ENCODE measurements around the gene CASP3.
"Not testable (repeated sequence)": the region's sequence is repeated elsewhere in the genome, so short reads cannot be mapped to it uniquely, and the experiment has no call there.

CASP3 gene

DNA sequence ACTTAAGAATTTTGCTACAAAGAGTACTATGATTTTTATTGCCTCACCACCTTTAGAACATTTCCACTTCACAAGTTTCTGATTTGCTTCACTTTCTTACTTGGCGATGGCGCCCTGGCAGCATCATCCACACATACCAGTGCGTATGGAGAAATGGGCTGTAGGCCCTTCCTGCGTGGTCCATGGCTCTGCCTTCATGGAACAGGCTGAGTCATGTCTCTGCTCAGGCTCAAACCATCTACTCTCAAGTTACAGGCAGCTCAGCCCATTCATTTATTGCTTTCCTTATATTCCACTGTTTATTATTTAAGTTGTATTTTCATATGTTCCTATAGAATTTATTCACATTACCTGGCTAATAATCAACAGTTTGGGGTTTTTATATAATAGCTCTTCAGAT lies 21.1 kb downstream of the CASP3 start:
- DNase-seq = no peak

DNA sequence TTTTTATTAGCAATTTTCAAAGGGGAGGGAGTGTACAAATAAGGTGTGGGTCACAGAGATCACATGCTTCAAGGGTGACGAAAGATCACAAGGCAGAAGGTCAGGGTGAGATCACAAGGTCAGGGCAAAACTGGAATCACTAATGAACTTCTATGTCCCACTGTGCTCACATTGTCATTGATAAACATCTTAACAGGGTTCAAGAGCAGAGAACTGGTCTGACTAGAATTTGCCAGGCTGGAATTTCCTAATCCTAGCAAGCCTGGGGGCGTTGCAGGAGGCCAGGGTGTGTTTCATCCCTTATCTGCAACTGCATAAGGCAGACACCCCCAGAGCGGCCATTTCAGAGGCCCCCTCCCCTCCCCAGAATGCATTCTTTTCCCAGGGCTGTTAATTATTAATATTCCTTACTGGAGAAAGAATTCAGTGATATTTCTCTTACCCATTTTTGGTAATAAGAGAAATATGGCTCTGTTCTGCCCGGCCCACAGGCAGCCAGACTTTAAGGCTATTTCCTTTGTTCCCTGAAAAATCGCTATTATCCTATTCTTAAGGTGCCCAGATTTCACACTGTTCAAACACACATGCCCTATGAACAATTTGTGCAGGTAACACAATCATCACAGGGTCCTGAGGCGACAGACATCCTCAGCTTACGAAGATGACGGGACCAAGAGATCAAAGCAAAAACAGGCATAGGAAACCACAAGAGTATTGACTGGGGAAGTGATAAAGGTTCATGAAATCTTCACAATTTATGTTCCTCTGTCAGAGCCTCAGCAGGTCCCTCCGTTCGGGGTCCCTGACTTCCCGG lies 23.3 kb downstream of the CASP3 start:
- DNase-seq = not testable (repeated sequence)

DNA sequence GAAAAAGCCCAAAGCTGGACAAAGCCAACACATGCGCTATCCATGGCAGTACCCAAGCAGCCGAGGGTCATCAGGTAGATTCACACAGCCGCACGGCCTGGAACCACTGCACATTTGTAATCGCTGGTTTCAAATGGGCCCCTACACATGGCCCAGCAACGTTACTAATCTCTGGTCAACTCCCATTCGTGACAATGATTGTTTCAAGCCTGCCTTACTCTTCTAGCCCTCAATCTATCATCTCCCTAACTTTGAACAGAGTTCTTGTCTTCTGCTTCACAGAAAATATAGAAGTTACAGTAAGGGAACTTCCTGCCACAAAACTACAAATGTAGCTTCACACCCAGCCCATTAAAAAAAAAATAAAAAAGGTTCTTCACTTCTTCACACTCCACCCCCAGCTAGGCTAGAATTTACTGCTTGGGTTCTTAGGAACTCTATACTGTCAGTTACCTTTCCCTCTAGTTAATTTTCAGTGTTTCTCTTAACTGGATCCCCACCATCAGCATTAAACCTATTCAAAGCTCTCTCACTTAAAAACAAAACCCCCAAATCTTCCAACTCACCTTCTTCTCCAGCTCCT lies 24.2 kb downstream of the CASP3 start:
- DNase-seq = no peak

DNA sequence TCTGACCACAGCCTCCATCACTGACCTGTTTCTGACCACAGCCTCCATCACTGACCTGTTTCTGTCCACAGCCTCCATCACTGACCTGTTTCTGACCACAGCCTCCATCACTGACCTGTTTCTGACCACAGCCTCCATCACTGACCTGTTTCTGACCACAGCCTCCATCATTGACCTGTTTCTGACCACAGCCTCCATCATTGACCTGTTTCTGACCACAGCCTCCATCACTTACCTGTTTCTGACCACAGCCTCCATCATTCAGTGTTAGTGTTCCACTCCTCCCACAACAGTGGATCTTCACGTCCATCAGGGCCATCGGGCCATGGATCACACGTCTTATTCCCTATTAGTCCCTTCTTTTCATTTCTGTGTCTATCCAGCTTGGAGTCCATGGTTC lies 24.7 kb downstream of the CASP3 start:
- DNase-seq = not testable (repeated sequence)

DNA sequence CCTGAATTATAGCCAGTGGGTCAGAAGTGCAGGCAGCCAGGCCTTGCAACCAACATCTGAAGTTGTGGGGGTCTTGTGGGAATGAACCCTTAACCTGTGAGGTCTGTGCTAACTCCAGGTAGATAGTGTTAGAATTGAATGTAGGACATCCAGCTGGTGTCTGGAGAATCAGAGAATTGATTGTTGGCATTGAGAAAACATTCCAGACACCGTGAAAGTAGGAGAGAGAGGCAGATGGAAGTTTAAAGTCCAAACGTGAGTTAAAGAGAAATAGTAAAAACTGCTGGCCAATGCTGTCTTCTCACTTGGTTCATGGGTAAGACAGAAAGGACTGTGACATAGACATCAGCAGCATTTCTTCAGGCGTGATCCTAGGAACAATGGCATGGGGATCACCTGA lies 27.7 kb downstream of the CASP3 start:
- no peak for DNase-seq

DNA sequence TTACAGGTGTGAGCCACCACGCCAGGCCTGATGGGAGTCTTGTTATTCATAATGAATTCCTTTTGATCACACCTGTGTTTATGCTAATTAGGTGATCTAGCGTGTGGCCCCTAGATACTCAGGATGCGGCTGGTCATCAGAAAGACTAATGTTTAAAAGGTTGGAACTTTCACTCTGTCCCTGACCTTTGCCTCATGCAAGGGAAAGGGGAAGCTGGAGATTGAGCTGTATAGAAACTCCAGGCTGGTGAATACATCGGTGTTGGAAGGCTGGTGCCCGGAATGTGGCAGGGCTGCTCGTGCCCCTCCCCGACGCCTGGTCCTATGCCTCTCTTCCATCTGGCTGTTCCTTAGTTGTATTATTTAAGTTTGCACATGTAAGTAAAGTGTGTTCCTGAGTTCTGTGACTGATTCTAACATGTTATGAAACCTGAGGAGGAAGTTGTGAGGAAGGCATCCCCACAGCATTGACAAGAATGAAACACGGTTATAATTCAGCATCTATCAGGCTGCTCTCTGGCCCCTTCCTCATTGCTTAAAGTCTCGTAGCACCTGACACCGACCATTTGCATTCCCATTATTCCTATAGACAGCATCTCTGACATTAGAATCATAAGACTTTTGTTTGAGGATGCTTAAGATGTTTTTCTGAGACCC lies 28.9 kb downstream of the CASP3 start:
- no peak for DNase-seq

DNA sequence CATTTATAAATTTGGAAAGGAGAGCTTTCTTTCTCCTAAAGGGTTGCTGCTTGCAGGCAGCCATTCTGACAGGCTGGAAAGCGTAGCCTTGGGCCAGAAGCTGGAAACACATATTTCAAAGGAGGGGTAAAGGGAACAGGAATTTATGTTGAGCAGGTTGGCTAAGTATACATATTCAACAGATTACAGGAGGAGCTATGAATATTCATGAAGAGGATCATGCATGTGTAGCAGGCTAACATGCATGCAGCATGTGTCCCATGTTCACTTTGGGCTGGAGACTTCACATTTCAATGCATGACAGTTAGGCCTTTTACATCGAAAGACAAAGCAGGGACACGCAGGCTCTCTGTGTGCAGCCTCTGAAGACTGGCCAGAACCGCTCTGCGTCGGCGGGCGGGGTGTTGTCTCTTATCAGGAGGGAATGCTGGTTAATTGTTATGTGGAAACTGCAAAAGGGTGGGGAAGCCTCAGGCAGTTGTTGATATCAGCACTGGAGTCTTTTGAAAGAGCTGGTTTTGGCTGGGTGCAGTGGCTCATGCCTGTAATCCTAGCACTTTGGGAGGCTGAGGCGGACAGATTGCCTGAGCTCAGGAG lies 31.5 kb downstream of the CASP3 start:
- DNase-seq = no peak

DNA sequence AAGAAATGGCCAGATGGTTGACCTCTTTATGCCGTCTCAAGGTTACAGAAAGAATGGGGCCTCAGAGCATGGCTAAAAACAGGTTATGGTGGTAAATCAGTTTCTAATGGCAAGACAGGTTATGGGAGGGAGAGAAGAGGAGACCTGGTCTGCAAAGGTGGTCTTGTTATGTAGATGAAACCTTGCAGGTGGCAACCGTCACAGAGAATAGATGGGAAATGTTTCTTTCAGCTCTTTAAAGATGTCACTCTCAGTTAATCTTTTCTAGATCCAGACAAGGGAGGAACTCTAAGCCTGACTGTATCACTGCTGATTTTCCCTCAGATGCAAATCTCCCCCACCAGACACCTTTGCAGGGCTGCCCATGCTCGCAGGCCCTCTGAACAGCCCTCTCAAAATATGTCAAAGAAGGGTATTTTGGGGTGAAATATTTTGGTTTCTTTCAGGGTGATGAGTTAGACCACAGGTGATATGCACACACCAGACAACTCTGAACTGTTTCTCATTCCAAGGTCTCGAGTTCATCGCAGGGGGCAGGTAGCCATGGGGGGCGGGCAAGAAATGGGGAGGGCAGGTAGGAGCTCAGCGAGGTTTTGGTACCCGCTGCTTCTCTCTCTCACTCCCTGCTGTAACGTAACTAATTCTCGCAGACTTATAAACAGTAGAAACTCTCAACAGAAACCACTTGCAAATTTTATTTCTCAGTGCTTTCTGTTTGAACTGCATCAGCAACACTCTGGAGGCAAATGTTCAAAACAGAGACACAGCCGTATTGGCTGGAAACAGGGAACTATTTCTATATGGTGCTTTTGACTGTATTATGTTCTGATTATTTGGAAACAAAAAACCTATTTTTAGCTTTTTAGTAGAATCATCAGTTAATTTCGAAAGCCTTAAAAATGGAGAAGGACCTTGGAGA lies 32.4 kb downstream of the CASP3 start:
- DNase-seq = no peak

DNA sequence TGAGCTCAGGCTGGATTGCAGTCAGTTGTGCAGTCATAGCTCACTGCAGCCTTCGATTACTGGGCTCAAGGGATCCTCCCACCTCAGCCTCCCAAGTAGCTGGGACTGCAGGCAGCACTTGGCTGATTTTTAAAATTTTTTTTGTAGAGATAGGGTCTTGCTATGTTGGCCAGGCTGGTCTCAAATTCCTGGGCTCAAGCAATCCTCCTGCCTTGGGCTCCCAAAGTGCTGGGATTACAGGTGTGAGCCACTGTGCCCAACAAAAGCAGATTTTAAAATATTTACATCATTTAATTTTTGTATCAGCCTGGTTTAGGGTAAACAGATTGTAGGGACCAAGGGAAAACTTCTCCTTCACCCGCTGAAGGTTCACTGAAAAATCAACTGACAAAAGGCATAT lies 33.1 kb downstream of the CASP3 start:
- DNase-seq = not testable (repeated sequence)

DNA sequence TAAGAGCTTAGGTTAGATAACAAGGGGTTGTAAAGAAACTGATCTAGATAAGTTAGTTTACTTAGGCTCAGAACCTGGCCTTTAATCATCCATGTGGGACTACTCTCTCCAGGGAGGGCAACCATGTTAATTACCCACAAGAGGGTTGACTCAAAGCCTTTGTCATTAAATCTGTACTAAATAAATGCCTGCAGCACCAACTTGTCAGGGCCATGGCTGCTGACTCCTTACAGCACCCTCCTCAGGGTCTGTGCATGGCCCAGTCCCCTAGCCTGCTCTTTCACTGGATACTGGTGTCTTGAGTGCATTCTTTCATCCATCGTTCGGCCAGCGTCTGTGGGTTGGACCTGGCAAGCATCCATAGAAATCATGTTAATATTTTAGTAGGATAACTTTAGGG lies 34.7 kb downstream of the CASP3 start:
- no peak for DNase-seq

DNA sequence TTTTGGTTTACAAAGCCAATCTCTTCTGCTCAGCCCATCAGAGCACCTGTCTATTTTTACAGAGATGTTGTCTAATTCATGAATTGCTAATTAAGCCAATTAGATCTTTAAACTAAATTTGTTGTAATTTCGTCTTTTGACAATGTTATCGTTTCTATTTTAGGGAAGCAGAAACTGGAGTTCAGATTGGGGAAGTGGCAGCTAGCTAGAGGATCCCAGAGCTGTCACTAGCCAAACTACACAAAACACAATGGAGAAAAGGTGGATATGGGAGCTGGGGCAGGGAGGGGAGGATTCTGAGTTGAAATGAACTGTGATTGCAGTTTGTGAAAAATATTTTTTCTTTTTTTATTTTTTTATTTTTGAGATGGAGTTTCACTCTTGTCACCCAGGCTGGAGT lies 35.8 kb downstream of the CASP3 start:
- DNase-seq = no peak

DNA sequence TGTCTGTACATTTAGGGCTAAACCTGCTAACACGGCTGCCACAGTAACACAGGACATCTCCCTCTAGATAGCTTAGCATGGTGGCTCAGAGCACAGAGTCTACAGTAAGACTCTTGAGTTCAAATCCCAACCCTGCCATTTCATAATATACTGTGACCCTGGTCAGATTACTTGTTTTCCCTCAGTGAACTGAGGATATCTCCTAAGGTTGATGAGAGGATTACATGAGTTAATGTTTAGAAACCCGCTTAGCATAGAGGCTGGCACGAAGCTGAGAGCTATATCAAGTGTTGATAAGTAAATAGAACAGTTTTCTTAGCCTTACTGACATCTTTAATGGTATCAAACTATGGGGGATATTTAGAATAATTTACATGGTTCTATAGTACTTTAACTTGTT lies 37.2 kb downstream of the CASP3 start:
- no peak for DNase-seq

DNA sequence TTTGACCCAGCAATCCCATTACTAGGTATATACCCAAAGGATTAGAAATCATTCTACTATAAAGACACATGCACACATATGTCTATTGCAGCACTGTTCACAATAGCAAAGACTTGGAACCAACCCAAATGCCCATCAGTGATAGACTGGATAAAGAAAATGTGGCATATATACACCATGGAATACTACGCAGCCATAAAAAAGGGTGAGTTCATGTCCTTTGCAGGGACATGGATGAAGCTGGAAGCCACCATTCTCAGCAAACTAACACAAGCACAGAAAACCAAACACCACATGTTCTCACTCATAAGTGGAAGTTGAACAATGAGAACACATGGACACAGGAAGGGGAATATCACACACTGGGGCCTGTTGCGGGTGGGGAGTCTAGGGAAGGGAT lies 41.8 kb downstream of the CASP3 start:
- DNase-seq = not testable (repeated sequence)

DNA sequence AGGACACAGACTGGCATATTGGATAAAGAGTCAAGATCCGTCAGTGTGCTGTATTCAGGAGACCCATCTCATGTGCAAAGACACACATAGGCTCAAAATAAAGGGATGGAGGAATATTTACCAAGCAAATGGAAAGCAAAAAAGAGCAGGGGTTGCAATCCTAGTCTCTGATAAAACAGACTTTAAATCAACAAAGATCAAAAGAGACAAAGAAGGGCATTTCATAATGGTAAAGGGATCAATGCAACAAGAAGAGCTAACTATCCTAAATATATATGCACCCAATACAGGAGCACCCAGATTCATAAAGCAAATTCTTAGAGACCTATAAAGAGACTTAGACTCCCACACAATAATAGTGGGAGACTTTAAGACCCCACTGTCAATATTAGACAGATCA lies 46.4 kb downstream of the CASP3 start:
- not testable (repeated sequence) for DNase-seq

DNA sequence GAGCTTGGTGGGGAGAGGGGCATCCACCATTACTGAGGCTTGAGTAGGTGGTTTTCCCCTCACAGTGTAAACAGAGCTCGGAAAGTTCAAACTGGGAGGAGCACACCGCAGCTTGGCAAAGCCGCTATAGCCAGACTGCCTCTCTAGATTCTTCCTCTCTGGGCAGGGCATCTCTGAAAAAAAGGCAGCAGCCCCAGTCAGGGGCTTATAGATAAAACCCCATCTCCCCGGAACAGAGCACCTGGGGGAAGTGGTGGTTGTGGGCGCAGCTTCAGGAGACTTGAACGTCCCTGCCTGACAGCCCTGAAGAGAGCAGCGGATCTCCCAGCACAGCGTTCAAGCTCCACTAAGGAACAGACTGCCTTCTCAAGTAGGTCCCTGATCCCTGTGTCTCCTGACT lies 48.3 kb downstream of the CASP3 start:
- DNase-seq = not testable (repeated sequence)

DNA sequence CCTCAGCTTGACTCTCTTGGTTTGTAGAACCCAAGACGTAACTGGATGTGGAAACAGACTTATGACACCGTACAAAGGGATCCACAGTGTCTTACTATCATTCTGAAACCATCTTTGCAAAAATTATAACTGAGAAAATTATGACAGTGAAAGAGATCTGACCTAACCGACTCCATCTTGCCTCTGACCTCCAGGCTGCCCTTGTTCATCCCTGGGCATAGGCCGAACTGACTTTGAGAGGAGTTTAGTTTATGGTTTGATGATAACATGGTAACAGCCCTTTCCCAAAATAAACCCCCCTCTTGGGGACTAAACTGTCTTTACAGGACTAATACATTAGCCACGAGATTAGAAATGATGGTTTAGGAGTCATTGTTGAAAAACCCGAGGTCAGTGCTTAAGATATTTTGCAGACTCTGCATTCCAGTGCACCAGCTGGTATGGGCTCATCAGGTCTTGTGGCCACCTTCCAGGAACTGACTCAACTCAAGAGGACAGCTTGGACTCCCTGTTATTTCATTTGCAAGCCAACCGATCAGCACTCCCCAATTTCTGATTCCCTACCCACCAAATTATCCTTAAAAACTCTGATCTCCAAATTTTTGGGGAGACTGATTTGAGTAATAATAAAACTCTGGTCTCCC lies 49.6 kb downstream of the CASP3 start:
- DNase-seq = no peak

DNA sequence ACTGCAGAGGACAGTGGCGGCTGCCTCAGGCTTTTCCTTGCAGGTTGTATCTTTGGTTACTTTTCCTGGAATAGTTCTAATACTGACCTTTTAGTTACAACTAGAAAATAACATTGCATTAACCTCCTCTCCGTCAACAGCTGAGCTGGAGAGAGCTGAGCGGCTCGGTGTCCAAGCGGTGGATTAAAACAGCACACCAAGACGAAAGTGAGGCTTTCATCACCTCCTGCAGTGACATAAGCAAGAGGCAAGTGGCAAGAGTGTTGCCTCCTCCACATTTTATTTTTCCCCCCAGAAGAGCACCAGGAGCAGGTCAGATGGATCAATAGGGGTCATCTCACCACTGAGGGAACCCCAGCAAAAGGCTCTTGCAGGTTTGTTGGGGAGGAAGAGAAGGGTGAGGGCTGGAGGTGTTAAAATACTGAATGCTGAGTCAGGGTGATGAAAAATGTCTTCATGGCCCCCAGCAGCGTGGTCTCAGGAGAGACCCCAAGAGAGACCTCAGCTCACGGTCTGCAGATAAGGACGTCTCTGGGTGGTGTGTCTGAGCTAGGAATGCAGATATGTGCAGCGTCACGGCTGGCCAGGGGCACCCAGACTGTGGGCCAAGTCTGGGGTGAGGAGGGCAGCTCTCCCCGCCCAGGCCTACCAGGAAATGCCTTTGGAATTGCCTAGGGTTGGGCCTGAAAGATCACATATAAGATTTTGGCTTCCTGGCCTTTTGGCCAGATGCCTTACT lies 50.3 kb downstream of the CASP3 start:
- no peak for DNase-seq

DNA sequence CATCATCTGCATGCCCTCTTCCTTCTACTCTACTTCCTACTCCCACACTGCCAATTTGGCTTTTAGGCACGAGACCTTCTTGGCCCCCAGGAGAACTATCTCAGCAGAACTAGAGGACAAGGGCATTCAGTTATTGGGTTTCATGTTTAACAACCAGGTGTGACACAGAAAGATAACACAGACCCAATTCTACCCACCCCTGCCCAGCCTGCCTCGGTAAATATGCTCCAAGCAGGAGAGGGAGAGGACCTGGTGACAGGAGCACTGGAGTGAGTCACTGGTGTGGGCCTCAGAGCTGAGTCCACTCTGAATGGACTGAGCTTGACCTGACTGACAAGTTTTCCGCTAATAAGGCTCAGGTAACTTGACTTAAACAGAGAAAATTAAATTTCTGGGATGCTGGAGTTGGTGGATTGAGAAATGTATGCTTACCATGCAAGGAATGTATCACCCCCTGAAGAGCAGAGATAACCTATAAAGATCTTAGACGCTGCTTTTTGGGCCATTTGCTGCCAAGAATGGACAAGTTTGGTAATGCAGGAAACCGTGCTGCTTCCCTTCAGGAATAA lies 52.5 kb downstream of the CASP3 start:
- DNase-seq = no peak

DNA sequence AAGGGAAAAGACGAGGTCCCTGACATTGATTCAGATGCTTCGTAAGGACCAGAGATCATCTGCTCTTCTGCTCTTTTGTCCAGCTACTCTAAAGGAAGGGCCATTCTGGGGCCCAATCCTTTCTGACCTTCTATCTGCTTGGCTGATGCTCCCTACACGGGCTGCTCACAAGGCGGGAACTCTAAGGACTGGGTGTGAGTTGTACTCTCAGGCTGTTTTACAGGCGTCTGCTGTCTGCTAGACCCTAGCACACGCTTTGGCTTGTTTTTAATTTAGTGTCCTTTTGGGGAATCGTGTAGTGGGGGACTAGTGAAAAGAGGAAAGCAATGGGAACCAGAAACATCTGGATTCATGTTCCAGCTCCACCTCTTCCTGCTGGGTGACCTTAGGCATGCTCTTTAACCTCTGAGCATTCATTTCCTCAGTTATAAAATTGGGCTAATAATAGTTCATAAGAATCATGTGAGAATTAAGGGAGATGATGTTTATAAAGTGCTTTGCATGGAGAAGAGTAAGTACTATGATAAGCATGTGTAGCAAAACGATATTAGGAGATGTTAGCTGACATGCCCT lies 53.1 kb downstream of the CASP3 start:
- no peak for DNase-seq

DNA sequence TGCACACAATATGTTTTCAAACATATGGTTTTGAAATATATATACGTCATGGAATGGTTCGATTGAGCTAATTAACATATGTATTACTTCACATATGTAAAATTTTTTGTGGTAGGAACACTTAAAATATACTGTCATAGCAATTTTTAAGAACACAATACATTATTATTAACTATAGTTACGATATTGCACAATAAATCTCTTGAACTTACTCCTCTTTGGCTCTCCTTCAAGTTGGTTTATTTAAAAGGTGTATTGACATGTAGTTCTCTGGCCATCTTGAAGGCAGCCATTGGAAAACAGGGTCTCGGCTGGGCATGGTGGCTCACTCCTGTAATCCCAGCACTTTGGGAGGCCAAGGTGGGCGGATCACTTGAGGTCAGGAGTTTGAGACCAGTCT lies 53.8 kb downstream of the CASP3 start:
- DNase-seq = no peak

DNA sequence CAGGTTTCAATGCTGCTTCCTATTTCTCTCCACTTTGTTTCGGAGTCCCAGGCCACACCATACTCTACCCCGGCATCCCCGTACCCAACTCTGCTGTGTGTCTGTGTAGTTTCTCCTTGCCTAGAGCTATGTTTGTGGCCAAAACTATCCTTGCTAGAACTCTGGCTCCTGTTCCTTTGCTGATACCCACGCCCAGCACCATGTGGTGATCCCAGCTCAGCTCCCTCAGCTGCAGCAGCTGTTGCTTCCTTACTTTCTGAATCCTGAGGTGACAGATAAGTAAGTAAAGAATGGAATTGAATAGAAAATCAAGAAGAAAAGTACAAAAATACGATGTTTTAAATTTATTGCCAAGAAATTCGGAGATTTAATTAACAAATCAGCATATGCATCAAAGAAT lies 55.8 kb downstream of the CASP3 start:
- DNase-seq = no peak
